Measurements from ENCODE around the gene ERP27.

Gene ERP27

DNA sequence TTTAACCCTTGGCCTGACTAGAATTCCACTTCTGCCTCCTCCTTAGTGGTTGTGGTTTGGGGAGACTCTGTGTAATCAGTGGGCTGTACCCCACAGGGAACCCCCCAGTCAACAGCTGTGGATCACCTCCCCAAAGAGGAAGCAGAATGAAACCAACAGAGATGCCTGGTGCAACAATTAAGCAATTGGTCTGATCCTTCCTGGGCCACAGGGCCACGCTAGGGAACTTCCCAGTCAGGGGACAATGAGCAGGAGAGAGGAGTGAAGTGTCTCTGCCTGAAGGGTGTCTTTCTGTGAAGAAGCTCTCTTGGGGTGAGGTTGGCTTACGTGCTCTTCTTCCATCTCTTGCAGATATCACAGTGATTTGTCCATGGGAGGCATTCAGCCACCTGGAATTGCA, 42.7 kb upstream of the ERP27 start:
- Histone ChIP-seq H3K27me3 (replicated peaks; ENCODE audit: insufficient read depth, low read length) (no peaks in the 10 kb centered on the region), H3K9ac (ENCODE audit: low read length) (no peak overlapping the region), H3K4me3 (ENCODE audit: low read length) (no peak overlapping the region), H3F3A (ENCODE audit: insufficient read depth, low read length) (no peaks in the 10 kb centered on the region), H3K9me2 (replicated peaks; ENCODE audit: insufficient read depth, low read length) (no peaks in the 10 kb centered on the region), H3K79me2 (ENCODE audit: low read length) (no peaks in the 10 kb centered on the region), H3K4me1 (ENCODE audit: low read length) (peaks cover 10% of the 10 kb centered on the region), H3K27ac (ENCODE audit: low read length) (no peak overlapping the region), H3K4me2 (ENCODE audit: low read depth, low read length) (no peak overlapping the region), H4K20me1 (ENCODE audit: insufficient read depth, low read length) (no peaks in the 10 kb centered on the region), H2AFZ (ENCODE audit: low read length) (no peak overlapping the region), H3K36me3 (replicated peaks; ENCODE audit: insufficient read depth, low read length) (no peaks in the 10 kb centered on the region), H3K9me3 (replicated peaks; ENCODE audit: insufficient read depth, low read length) (no peaks in the 10 kb centered on the region)
- no peak for DNase-seq
- TF ChIP-seq EZH2 (optimal IDR thresholded peaks at IDR 0.05; ENCODE audit: low read depth, low read length) = no peak
- TF ChIP-seq CTCF (IDR thresholded peaks at IDR 0.05; ENCODE audit: low read length) = no peak
- TF ChIP-seq EZH2phosphoT487 (IDR thresholded peaks at IDR 0.05; ENCODE audit: low read length) = no peak

- no peaks in the 10 kb centered on the region for H3K9me3 ChIP-seq (replicated peaks; ENCODE audit: insufficient read depth, low read length)
- peaks cover 10% of the 10 kb centered on the region for H3K4me1 ChIP-seq (ENCODE audit: low read length)
Measured at GRCh38 chr12:14979468-14979867, 41.1 kb upstream of the ERP27 start.

DNA sequence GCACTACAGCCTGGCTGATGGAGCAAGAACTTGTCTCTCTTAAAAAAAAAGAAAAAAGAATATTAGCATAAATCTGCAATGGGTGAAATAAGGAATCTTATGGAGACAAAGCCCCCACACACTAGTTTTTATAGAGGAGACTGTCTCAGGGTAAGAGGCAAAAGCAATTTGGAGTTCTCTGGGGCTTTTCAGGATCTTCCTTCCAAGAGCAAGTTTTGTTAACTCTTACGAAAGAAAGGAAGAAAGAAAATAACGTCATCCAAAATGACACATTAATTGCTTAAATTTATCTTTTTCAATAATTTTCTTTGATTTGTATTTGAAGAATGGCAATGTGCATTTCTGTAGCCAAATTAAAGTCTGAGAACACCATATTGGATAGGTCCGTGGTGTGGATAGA, 38.3 kb upstream of the ERP27 start:
- Histone ChIP-seq H3K79me2 (ENCODE audit: low read length) (no peaks in the 10 kb centered on the region), H3K9me3 (replicated peaks; ENCODE audit: insufficient read depth, low read length) (no peaks in the 10 kb centered on the region), H4K20me1 (ENCODE audit: insufficient read depth, low read length) (no peaks in the 10 kb centered on the region), H3K36me3 (replicated peaks; ENCODE audit: insufficient read depth, low read length) (no peaks in the 10 kb centered on the region), H2AFZ (ENCODE audit: low read length) (no peak overlapping the region), H3K4me3 (ENCODE audit: low read length) (no peak overlapping the region), H3K27me3 (replicated peaks; ENCODE audit: insufficient read depth, low read length) (no peaks in the 10 kb centered on the region), H3K9me2 (replicated peaks; ENCODE audit: insufficient read depth, low read length) (no peaks in the 10 kb centered on the region), H3K4me2 (ENCODE audit: low read depth, low read length) (no peak overlapping the region), H3K4me1 (ENCODE audit: low read length) (0 out of 2 replicates have a peak, but pooled peaks cover 5% of the 10 kb centered on the region), H3F3A (ENCODE audit: insufficient read depth, low read length) (no peaks in the 10 kb centered on the region), H3K27ac (ENCODE audit: low read length) (no peak overlapping the region), H3K9ac (ENCODE audit: low read length) (no peak overlapping the region)
- TF ChIP-seq EZH2 (optimal IDR thresholded peaks at IDR 0.05; ENCODE audit: low read depth, low read length) (no peak), EZH2phosphoT487 (IDR thresholded peaks at IDR 0.05; ENCODE audit: low read length) (no peak), CTCF (IDR thresholded peaks at IDR 0.05; ENCODE audit: low read length) (no peak)
- DNase-seq = no peak

More at GRCh38 chr12:14979468-14979867, 41.1 kb upstream of the ERP27 start:
- Histone ChIP-seq H3K27me3 (replicated peaks; ENCODE audit: insufficient read depth, low read length) (no peaks in the 10 kb centered on the region), H4K20me1 (ENCODE audit: insufficient read depth, low read length) (no peaks in the 10 kb centered on the region), H3K79me2 (ENCODE audit: low read length) (no peaks in the 10 kb centered on the region), H3K4me3 (ENCODE audit: low read length) (no peak overlapping the region), H3K36me3 (replicated peaks; ENCODE audit: insufficient read depth, low read length) (no peaks in the 10 kb centered on the region), H3K9me2 (replicated peaks; ENCODE audit: insufficient read depth, low read length) (no peaks in the 10 kb centered on the region), H3K4me2 (ENCODE audit: low read depth, low read length) (no peak overlapping the region), H2AFZ (ENCODE audit: low read length) (no peak overlapping the region), H3F3A (ENCODE audit: insufficient read depth, low read length) (no peaks in the 10 kb centered on the region), H3K9ac (ENCODE audit: low read length) (no peak overlapping the region), H3K27ac (ENCODE audit: low read length) (no peak overlapping the region)
- no peak for TF ChIP-seq EZH2 (optimal IDR thresholded peaks at IDR 0.05; ENCODE audit: low read depth, low read length)
- no peak for TF ChIP-seq EZH2phosphoT487 (IDR thresholded peaks at IDR 0.05; ENCODE audit: low read length)
- TF ChIP-seq CTCF (IDR thresholded peaks at IDR 0.05; ENCODE audit: low read length) = no peak
- no peak for DNase-seq

Data from MM.1S (cell line).